NCI-H1694 (cell line): ENCODE results near the gene CTDSP2.
"Not testable (repeated sequence)": the region's sequence is repeated elsewhere in the genome, so short reads cannot be mapped to it uniquely, and the experiment has no call there.

ENCODE experiments used
- DNase-seq: peaks from one replicate; lab custom pipeline; 2025; lab: John Stamatoyannopoulos, UW

Gene CTDSP2

GRCh38 chr12:57846577-57847319 is at the start of gene CTDSP2:
CTDSP2 (minus strand) TSS chr12:57846729; CDS start chr12:57846435, 294 bp downstream.
- DNase-seq, result peak; percentile 95

- DNase-seq, result peak; percentile 8
Observed at GRCh38 chr12:57896115-57896433, 49.5 kb upstream of the CTDSP2 start.

- no peak for DNase-seq
Observed at GRCh38 chr12:57895389-57896114, 49.0 kb upstream of the CTDSP2 start.

DNA sequence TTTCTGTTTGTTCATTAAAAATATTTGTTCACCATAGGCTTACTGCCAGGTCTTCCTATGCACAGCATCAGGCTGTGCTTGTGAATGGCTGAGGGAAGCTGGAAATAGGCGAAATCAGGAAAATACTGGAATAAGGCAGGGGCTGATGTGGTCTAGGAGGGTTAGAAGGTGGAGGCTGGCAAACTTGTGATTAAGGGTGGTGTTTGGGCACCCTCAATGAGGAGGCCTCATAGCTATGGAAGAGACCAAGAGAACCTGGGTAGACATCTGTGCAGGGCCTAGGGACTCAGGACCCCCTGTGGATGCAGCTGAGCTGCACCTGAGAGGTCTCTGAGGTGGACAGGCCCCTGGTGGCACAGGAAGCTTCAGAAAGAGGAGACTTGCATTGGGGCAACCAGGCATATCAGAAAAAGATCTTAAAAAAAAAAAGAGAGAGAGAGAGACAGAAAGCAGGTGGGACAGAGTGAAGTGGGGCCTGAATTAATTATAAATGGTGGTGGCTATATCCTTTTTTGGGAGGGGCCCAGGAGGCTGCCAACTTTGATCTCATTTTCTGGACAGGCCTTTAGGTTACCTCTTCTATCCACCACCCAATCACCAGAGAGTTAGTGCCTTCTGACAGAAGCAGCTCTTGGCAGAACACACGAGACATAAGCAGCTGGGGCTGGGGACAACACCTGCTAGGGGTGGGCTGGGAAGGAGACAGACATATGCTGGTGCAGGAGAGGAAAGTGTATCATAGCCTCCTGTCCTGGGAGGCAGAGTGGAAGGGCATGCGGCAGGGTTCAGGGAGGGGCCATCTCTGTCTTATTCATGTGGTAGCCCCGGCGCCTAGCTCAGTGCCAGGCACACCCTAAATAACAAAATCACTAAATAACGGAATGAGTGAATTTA is 48.1 kb upstream of the CTDSP2 start:
- DNase-seq, result peak; percentile 92

DNA sequence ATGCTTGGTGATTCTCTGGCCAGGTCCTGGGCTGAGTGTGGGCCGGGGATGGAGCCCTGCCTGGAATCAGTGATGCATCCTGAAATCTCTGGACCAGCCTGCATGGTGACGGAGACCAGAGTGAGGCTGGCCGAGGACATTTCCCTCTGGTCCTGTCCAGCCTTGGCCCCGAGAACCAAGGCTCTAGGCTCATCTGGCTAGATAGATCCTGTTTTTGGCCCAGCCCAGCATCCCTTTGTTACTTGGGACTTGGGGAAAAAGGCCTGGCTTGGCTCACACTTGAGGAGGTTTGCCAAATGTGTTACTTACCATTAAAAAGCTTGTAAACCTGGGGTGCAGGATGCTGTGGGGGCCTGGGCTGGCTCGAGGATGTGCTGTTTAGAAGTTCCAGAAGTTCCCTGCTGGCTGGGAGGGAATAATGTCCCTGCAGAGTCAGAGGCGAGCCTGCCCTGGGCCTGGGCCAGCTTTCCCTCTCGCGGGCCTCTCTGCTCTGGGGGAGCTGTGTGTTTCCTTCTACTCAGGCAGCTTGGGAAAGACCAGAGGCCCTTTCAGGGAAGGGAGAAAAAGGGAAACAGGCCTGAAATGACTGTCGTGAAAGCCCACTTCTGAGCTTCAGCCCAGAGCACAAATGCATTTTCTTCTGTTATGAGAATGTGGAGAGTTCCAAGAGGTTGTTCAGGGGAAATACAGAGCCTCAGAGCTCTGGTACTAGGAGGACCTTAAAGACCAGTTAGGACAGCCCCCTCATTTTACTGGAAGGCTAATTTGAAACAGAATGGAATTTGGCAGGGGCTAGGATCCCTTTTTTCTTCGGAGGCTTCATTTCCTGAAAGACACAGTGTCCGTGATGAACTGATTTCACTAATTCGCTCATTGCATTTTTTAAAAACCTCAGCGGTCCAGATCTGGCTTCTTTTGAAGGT is 47.2 kb upstream of the CTDSP2 start:
- peak; percentile 58 for DNase-seq

GRCh38 chr12:57892232-57892972 is 45.9 kb upstream of the CTDSP2 start:
- DNase-seq, result no peak

- no peak for DNase-seq
Observed at GRCh38 chr12:57891542-57892228, 45.2 kb upstream of the CTDSP2 start.

DNA sequence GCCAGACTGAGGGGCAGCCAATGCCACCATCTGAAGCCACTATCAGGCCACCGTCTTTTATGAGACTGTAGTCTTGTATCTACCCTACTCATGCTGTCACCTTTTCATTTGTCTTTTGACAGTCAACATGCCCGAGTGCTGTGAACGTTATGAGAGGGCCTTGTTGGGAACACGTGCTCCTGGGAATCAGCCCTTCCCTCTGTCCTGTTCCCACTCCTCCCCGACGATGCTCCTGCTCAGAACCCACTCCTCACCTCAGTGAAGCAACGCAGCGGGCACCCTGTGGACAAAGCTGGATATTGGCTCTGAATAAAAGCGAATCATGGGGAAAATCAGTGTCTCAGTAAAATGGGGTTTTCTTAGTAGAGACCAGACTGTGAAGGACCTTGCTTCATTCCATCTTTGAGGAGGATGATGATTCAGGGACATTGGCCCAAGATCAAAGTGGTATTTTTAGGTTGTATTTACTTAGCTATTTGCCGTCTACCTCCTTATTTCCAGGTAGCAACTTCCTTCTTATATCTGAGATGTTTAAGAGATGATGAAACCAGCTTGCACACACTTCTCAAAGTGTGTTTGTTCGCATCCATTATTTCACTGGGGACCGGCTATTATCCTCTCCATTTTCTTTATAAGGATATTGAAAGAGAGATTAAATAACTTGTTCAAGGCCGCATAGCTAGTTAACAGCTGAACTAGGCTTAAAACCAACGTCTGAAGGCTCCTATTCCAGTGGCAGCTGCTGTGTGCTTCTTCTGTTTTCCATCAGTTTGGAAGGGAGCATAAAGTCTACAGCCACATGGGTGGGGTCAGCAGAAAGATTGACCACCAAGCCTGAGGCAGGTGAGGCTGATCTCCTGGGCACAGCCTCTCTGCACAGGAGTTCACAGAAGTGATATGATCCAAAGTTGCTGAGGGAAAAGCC is 43.9 kb upstream of the CTDSP2 start:
- DNase-seq, result no peak

- no peak for DNase-seq
Observed at GRCh38 chr12:57889500-57889989, 43.0 kb upstream of the CTDSP2 start.

- peak; percentile 62 for DNase-seq
Observed at GRCh38 chr12:57888409-57889157, 42.1 kb upstream of the CTDSP2 start.

GRCh38 chr12:57887631-57888408 is 41.3 kb upstream of the CTDSP2 start:
- DNase-seq, result peak; percentile 48

- DNase-seq, result not testable (repeated sequence)
Observed at GRCh38 chr12:57886964-57887363, 40.4 kb upstream of the CTDSP2 start.

DNA sequence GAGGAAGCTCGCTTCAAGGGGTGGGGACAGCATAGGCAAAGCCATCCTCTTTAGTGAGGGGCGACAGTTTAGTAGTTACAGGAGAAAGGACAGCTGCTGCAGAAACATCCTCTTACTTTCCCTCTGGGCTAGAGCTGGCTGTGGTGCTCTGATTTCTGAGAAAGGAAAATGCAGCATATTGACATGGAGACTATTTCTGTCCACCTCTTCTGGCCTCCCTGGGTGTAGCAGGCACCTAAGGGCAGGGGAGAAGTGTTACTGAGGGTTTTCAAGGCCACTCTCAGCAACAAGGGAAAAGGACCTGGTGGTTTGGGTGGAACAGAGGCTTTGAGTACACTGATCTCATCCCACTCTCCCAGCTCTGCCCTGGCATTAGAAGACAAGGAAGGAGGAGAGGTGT is 40.0 kb upstream of the CTDSP2 start:
- DNase-seq, result no peak

DNA sequence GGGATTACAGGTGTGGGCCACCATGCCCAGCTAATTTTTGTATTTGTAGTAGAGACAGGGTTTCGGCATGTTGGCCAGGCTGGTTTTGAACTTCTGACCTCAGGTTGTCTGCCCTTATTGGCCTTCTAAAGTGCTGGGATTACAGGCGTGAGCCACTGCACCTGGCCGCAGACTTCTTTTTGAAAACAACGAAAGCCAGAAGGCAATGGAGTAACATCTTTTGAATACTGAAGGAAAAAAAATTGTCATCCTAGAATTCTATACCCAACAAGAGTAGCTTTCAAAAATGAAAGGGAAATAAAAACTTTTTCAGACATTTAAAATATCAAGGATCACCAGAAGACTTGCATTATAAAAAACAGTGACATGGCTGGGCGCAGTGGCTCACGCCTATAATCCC is 38.7 kb upstream of the CTDSP2 start:
- no peak for DNase-seq

- no peak for DNase-seq
Observed at GRCh38 chr12:57883700-57884099, 37.2 kb upstream of the CTDSP2 start.

DNA sequence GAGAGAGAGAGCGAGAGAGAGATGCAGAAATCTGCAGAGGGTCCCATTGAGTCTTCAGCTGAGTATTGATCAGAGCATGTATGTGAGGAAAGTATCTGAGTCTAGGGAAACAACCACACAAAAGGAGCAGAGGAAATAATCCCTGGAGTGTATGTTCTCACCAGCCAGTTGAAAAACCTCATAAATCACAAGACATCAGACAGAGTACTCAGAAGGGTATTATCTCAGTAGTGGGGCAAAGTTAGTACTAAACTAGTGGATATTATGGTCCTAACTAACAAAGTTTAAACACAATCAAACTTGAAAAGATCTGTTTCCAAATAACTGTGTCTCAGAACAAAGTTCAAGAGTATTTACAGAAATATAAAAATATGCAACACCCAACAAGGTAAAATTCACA is 36.5 kb upstream of the CTDSP2 start:
- DNase-seq, result no peak

- DNase-seq, result no peak
Observed at GRCh38 chr12:57882575-57882974, 36.0 kb upstream of the CTDSP2 start.
